Left lung (tissue), 10 donors: ENCODE results near the gene COL5A1. TPM values are rescaled to one million over a fixed set of nuclear protein-coding genes. Genes with fewer than 3 reads are reported as not detected.

Experiments used
- ATAC-seq: fragments of 200-7000 bp; cut with Tn5 transposase; one replicate; pipeline ENCODE4 v1.9.1; 2020; ENCODE audit warnings: moderate library complexity
- DNase-seq, 4 donors: peaks; one replicate each; pipeline ENCODE4 v3.0.0-alpha.2; 2013 to 2020
- H3K27ac ChIP-seq, 2 donors: fragments of 200-600 bp; sonication (generic) in 1 of 2; one replicate each; pipeline versions ENCODE4 v1.5.0 to v1.8.0; 2020 to 2021
- H3K27me3 ChIP-seq, 2 donors: fragments of 200-600 bp; sonication (generic) in 1 of 2; one replicate each; pipeline versions ENCODE4 v1.5.0 to v1.8.0; 2020 to 2021
- H3K36me3 ChIP-seq, 2 donors: fragments of 200-600 bp; sonication (generic) in 1 of 2; one replicate each; pipeline versions ENCODE4 v1.5.0 to v1.8.0; 2020 to 2021
- H3K4me1 ChIP-seq, 2 donors: fragments of 200-600 bp; one replicate each; pipeline ENCODE4 v1.8.0; 2021
- H3K4me3 ChIP-seq, 2 donors: fragments of 200-600 bp; sonication (generic) in 1 of 2; one replicate each; pipeline versions ENCODE4 v1.5.0 to v1.8.0; 2020 to 2021; ENCODE audit warnings: mild to moderate bottlenecking in 1 of 2
- H3K9me3 ChIP-seq, 2 donors: fragments of 200-600 bp; sonication (generic) in 1 of 2; one replicate each; pipeline versions ENCODE4 v1.5.0 to v1.8.0; 2020 to 2021
- intact Hi-C, 2 donors: fragments of 100-400 bp; cut with DNase I; formaldehyde crosslinking; loops; one replicate each; pipeline versions ENCODE4 v1.11.2 to v1.14.2; 2022
- polyA plus RNA-seq, 6 donors: library from polyadenylated mRNA; unstranded; fragments of 120-200 nt; gene quantifications; one replicate each; pipeline ENCODE4 v1.2.1, GENCODE V29; 2013; ENCODE audit not compliant: insufficient read length in 6 of 6
- total RNA-seq, 2 donors: library from RNA; stranded (reverse); fragmentation: NEBNext Ultra II Directional; extraction: Animal tissue kit (Norgen Biotek cat#: 25700); gene quantifications; one replicate each; pipeline ENCODE4 v1.2.1, GENCODE V29; 2021
- TF ChIP-seq, protein P1 (sequence below), 2 donors: fragments of 200-600 bp; sonication (generic) in 1 of 2; IDR thresholded peaks; one replicate each; pipeline versions ENCODE4 v1.5.0 to v1.8.0; 2021; ENCODE audit warnings: antibody characterized with exemption in 2 of 2
- donor health status: DM: no; HTN: yes; CAD: no.
- donor health status: DM: no; HTN: no; CAD: no.

The COL5A1 gene
- total and polyA plus RNA-seq, 8 donors: 168 to 357 (median 213) TPM

DNA sequence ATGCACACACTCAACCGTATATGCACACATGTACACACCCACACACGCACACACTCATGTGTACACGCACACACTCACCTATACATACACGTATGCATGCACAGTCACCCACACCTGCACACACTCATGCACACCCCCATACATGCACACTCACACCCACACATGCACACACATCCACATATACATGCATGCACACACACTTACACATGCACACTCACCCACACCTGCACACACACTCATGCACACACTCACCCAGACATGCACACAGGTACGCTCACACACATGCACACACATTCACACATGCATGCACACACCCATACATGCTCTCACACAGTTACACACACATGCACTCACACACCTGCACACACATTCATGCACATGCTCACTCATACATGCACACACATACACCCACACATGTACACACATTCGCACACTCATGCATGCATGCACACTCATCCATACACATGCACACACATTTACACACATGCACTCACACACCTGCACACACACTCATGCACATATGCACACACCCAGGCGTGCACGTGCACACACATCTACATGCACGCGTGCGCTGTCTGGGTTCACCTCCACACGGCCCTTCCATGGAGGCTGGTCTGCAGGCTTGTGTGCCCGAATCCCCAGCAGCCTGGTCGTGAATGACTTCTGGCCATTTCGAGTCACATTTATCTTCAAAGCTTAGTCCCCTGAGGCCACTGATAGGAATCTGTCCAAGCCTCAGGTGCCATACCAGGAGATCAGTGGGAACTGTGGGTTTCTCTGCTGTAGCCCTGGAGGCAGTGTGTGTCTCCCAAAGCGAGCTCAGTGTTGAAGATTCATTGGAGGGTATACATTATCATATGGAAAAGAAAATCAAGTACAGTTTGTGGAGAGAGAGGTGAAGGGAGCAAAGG lies 103.0 kb downstream of the COL5A1 start:
- no peak for ATAC-seq
- H3K9me3 ChIP-seq: peaks cover 0 to 4% of the 10 kb centered on the region in 2 donors
- H3K27me3 ChIP-seq: peaks cover 0 to 11% of the 10 kb centered on the region in 2 donors
- no peak overlapping the region for H3K4me3 ChIP-seq
- H3K36me3 ChIP-seq: no peaks in the 10 kb centered on the region
- intact Hi-C loops: loop anchor here in 1 of 2 donors (5.0 kb wide), 1 partner anchor 47 kb away; no protein-coding TSS in a partner anchor
- TF ChIP-seq, protein P1, sequence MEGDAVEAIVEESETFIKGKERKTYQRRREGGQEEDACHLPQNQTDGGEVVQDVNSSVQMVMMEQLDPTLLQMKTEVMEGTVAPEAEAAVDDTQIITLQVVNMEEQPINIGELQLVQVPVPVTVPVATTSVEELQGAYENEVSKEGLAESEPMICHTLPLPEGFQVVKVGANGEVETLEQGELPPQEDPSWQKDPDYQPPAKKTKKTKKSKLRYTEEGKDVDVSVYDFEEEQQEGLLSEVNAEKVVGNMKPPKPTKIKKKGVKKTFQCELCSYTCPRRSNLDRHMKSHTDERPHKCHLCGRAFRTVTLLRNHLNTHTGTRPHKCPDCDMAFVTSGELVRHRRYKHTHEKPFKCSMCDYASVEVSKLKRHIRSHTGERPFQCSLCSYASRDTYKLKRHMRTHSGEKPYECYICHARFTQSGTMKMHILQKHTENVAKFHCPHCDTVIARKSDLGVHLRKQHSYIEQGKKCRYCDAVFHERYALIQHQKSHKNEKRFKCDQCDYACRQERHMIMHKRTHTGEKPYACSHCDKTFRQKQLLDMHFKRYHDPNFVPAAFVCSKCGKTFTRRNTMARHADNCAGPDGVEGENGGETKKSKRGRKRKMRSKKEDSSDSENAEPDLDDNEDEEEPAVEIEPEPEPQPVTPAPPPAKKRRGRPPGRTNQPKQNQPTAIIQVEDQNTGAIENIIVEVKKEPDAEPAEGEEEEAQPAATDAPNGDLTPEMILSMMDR (IDR thresholded peaks at IDR 0.05): no peak
- H3K27ac ChIP-seq: no peak overlapping the region
- DNase-seq: no peak
- no peaks in the 10 kb centered on the region for H3K4me1 ChIP-seq

DNA sequence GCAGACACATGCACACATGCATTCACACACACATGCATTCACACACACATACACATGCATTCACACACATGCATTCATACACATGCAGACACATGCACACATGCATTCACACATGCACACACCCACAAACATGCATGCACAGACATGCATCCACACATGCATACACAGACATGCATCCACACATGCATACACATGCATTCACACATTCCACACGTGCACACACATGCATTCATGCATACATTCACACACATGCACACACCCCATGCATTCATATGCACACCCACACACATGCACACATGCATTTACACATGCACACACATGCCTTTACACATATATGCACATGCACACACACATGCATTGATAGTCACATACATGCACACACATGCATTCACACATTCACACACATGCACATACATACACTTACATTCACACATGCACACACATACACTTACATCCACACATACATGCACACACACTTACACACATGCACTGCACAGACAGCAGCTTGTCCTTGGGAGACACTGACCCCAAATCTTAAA lies 106.4 kb downstream of the COL5A1 start:
- H3K4me1 ChIP-seq: no peaks in the 10 kb centered on the region
- DNase-seq (no peak), ATAC-seq (no peak)
- TF ChIP-seq, protein P1 (IDR thresholded peaks at IDR 0.05): no peak
- no peaks in the 10 kb centered on the region for H3K36me3 ChIP-seq
- H3K27me3 ChIP-seq: no peaks in the 10 kb centered on the region
- H3K9me3 ChIP-seq: peaks cover 0 to 4% of the 10 kb centered on the region in 2 donors
- H3K27ac ChIP-seq: no peak overlapping the region
- H3K4me3 ChIP-seq: no peak overlapping the region
- intact Hi-C loops: no loop called here

DNA sequence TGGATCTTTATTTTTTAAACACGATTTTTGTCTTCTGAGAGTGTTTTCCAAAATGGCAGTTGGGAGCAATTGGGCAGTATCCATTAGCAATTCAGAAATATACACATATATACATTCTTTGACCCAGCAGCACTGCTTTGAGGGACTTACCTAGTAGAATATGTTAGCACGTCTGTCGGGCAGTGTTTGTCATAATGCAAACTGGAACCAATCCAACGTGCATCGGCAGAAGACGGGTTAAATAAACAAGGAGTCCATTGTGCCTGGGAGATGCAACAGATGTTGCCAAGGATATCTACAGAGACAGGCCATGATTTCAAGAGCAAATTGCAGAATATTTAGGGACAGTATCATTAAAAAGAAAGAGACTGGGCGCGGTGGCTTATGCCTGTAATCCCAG lies 107.0 kb downstream of the COL5A1 start:
- H3K36me3 ChIP-seq: no peaks in the 10 kb centered on the region
- intact Hi-C loops: no loop called here
- H3K4me3 ChIP-seq: no peak overlapping the region
- H3K27me3 ChIP-seq: no peaks in the 10 kb centered on the region
- ATAC-seq (no peak), DNase-seq (peak in 2 of 4 donors; percentile 54 to 61)
- H3K9me3 ChIP-seq: peaks cover 0 to 4% of the 10 kb centered on the region in 2 donors
- TF ChIP-seq, protein P1 (IDR thresholded peaks at IDR 0.05): no peak
- H3K4me1 ChIP-seq: no peaks in the 10 kb centered on the region
- no peak overlapping the region for H3K27ac ChIP-seq

DNA sequence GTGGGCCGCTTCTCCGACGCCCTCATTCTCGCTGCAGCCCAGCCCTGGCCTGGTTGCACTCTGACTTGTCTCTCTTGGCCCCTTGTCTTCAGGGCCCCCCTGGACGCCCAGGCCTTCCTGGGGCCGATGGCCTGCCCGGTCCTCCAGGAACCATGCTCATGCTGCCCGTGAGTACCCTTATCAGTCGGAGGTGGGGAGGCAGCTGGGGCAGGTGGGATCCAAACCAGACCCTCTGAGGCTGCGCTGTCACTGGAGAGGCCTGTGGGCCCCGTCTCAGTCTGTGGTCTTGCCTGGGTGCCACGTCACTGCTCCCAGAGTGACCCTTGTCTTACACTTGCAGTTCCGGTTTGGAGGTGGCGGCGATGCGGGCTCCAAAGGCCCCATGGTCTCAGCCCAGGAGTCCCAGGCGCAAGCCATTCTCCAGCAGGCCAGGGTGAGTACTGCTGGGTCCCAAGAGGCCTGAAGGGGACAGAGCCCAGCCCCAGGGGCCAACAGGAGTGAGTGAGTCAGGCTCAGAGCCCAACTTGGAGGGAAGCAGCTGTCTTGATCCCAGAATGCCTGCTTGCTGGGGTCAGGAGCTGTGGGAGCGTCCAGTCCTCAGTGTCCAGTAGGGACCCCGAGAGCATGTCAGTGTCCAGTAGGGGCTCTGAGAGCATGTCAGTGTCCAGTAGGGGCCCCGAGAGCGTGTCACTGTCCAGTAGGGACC lies 109.0 kb downstream of the COL5A1 start:
- H3K4me3 ChIP-seq: no peak overlapping the region
- no peaks in the 10 kb centered on the region for H3K4me1 ChIP-seq
- peak in 1 of 4 donors; percentile 65 for DNase-seq
- H3K27ac ChIP-seq: no peak overlapping the region
- H3K27me3 ChIP-seq: no peaks in the 10 kb centered on the region
- no peaks in the 10 kb centered on the region for H3K36me3 ChIP-seq
- intact Hi-C loops: no loop called here
- ATAC-seq: no peak
- TF ChIP-seq, protein P1 (IDR thresholded peaks at IDR 0.05): no peak
- peaks cover 0 to 2% of the 10 kb centered on the region in 2 donors for H3K9me3 ChIP-seq

DNA sequence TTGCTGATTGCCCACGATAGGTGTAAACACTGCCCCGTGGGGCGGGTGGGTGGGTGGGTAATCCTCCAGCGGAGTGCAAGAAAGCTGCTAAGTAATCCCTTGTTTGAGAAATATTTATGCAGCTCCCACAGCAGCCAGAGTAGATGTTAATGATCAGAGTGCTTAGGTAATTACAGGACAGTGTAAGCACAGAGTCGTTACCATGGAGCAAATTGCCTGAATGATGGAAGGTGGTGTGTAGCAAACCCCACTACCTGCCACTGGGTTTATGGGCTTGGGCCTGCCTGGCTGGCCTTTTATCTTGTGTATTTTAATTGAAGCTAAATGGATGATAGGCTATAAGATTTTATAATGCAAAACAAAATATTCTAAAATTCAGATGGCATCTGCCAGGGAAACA lies 110.0 kb downstream of the COL5A1 start:
- DNase-seq (no peak), ATAC-seq (no peak)
- intact Hi-C loops: no loop called here
- no peaks in the 10 kb centered on the region for H3K27me3 ChIP-seq
- peaks cover 0 to 2% of the 10 kb centered on the region in 2 donors for H3K9me3 ChIP-seq
- H3K4me1 ChIP-seq: no peaks in the 10 kb centered on the region
- no peak overlapping the region for H3K27ac ChIP-seq
- TF ChIP-seq, protein P1 (IDR thresholded peaks at IDR 0.05): no peak
- no peaks in the 10 kb centered on the region for H3K36me3 ChIP-seq
- H3K4me3 ChIP-seq: no peak overlapping the region
